GM19463 (cell line): ENCODE measurements around the gene TYROBP.
"Not testable (repeated sequence)": the region's sequence is repeated elsewhere in the genome, so short reads cannot be mapped to it uniquely, and the experiment has no call there.

Experiments used
- ATAC-seq: cut with Tn5 transposase; IDR thresholded peaks from one replicate; pipeline ENCODE4 v1.9.1; 2021; ENCODE audit warnings: mild to moderate bottlenecking, moderate library complexity; ENCODE audit not compliant: unreplicated experiment

The TYROBP gene

DNA sequence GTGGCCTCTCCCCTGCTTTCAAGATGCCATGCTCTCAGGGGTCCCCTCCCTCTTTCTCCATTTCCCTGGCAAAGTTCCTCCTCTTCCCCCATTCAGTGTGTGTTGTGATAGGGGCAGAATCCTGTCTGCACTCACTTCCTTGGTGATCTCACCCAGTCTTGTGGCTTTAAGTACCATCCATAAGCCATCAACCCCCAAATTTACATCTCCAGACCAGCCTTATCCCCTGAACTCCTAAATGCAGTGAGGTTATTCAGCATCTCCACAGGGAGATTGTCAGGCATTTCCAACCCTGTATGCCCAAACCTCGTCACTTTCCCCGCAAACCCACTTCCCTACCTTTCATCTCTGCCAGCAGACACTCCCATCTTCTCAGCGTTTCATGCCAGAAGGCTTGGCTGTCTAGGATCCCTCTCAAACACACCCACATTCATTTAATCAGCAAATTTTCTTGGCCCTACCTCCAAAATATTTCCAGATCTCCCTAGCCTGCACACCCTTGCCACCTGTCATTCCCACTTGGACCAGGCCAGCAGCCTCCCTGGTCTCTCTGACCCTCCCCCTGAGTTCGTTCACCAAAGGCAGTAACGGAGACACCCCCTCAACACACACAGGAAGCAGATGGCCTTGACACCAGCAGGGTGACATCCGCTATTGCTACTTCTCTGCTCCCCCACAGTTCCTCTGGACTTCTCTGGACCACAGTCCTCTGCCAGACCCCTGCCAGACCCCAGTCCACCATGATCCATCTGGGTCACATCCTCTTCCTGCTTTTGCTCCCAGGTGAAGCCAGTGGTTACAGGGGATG, 6.0 kb downstream of the TYROBP start, which contains the start of gene HCST:
Gene HCST (plus strand): TSS at position 676 of the 808 bp plus-strand sequence. CDS start 65 bp downstream, at position 741.
- no peak for ATAC-seq

GRCh38 chr19:35901055-35901644, 6.9 kb downstream of the TYROBP start:
- no peak for ATAC-seq

DNA sequence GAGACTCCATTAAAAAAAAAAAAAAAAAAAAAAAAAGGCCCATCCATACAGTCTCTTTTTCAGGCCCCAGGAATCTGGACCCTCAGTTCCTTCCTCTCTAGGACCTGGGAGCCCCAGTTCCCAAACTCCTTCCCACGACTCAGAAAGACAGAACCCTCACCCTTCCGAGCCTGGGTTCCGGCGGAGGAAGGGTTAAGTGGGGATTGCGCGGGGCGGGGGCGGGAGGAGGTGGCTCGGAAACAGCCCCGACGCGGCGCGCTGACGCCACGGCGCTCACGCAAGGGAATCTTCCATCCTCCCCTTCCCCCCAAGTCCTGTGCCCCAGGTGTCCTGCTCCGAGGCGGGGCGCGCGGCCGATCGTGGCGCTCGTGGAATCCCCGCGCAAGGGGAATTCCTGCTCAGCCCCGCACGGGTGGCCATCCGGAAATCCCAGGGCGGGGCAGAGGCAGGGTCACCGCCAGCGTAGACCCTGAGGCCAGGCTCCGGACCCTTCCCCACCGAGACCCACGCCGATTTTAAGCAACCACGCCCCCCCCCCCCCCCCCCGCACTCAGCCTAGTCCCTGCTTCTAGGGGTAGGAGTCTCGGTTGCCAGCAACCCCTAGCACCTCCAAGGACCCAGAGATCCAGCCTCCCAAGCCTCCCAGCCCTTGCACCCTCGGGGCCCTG, 8.4 kb downstream of the TYROBP start:
- ATAC-seq = peak; percentile 45

DNA sequence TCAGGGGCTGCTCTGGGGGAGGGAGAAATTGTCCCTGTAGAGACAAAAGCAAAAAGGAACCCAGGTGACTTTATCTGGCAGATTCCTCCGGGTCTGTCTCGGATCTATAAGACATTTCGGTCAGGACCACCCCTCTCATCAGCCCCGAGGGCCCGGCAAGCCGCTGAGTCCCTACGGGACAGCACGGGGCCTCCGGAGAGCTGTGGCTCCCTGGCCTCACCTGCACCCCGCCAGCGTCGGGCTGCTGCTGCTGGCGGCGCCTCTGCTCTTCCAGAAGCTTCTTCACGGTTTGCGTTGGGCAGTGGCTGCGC, 9.6 kb downstream of the TYROBP start:
- no peak for ATAC-seq

DNA sequence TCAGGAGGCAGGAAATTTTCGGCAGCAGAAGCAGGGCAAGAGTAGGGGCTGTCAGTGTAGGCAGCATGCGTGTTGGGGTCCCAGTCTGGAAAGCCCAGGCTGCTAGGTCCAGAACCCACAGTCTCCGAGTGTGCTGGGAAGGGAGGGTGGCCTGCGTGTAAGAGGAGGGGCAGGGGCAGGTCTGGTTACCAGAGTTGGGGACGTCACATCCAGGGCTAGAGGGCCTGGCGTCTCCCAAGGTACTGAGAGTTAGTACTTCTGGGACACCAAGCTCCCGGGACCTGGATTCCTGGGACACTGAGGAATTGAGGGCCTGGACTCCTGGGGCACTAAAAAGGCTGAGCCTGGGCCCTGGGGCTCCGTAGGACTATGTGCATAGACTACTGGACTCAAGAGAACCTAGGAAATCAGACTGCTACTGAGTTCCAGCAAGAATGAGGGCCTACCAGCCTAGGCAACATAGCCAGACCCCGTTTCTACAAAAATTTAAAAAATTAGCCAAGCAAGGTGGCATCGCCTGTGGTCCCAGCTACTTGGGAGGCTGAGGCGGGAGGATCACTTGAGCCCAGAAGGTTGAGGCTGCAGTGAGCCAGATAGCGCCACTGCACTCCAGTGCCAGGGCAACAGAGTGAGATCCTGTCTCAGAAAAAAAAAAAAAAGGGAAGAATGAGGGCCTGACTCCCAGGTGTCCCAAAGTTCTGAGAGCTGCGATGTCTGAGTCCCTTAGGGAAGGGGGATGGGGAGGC, 10.2 kb downstream of the TYROBP start:
- ATAC-seq = no peak

- ATAC-seq = no peak
These were observed 11.5 kb downstream of the TYROBP start for GRCh38 chr19:35896643-35897040.

- no peak for ATAC-seq
These were observed 12.0 kb downstream of the TYROBP start for GRCh38 chr19:35895911-35896642.

DNA sequence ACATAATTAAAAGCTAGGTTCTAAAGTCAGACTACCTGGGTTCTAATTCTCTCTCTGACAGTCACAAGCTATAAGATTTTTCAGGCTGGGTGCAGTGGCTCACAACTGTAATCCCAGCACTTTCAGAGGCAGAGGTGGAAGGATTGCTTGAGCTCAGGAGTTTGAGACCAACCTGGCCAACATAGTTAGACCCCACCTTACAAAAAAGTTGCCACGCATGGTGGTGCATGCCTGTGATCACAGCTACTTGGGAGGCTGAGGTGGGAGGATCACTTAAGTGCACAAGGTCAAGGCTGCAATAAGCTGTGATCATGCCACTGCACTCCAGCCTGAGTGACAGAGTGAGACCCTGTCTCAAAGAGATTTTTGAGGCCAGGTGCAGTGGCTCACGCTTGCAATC, 13.8 kb downstream of the TYROBP start:
- no peak for ATAC-seq

- ATAC-seq = not testable (repeated sequence)
These were observed 16.3 kb downstream of the TYROBP start for GRCh38 chr19:35891819-35892218.

GRCh38 chr19:35890113-35890650, 17.9 kb downstream of the TYROBP start:
- no peak for ATAC-seq

GRCh38 chr19:35889370-35890112, 18.6 kb downstream of the TYROBP start:
- ATAC-seq = no peak

DNA sequence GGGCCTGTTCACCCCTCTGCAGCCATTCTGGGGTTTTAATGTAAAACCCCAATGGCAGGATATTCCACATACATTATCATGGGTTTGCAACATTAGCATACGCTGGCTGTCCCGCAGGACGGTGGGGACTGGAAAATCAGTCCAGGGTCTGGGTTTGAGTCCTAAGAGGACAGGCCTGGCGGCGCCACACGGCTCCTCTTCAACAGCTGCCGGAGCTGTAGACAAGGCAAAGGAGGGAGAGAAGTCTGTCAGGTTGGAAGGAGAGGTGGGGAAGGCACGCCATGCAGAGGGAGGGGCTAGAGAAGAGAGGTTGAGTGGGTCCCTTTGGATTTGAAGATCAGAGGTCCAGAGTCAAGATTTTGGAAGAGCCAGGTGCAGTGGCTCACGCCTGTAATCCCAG, 19.7 kb downstream of the TYROBP start:
- ATAC-seq = no peak

DNA sequence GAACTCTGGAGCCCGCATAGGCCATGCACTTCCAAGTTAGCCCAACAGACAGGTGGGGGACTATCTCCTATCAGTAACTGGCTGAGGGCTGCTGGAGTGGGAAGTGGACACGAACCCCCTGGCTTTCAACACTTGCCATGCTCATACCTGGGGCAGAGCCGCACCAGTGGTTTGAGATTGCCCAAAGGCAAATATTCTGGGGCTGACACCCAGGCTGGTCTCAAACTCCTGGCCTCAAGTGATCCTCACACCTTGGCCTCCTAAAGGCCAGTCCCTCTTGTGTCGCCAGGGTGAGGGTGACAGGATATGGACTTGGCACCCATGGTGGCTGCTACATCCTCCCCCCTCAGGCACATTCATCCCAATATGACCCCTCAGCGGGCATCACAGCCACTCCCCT, 20.9 kb downstream of the TYROBP start:
- no peak for ATAC-seq

GRCh38 chr19:35885904-35886303, 22.2 kb downstream of the TYROBP start:
- no peak for ATAC-seq

DNA sequence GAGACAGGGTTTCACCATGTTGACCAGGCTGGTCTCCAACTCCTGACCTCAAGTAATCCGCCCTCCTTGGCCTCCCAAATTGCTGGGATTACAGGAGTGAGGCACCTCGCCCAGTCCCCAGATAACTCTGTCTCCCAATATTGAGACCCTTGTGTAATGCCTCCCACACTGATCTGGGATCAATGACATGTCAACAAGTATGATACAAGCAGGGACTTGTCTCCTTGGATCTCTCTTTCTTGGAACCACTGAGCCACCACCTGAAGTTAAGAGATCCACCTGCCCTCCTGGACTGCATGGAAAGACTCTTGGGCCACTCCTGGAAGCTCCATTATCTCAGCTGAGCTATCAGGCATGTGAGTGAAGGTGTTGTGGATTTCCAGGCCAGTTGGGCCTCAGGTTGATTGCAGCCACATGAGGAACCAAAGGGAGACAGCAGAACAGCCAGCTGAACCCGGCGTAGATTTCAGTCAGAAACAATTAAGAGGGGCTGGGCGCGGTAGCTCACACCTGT, 22.8 kb downstream of the TYROBP start:
- no peak for ATAC-seq

DNA sequence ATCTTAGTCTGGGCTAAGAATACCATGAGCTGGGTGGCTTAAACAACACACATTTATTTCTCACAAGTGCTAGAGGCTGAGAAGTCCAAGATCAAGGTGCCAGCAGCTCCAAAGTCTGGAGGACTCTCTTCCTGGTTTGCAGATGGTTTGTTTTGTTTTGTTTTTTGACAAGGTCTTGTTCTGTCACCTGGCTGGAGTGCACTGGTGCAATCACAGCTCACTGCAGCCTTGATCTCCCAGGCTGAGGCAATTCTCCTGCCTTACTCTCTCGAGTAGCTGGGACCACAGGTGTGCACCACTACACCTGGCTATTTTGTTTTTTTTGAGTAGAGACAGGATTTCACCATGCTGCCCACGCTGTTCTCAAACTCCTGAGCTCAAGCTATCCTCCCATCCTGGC, 24.2 kb downstream of the TYROBP start:
- ATAC-seq = no peak

- no peak for ATAC-seq
These were observed 25.8 kb downstream of the TYROBP start for GRCh38 chr19:35882114-35882832.

- no peak for ATAC-seq
These were observed 28.3 kb downstream of the TYROBP start for GRCh38 chr19:35879770-35880317.

GRCh38 chr19:35879068-35879467, 29.0 kb downstream of the TYROBP start:
- ATAC-seq = no peak
